IPS DF 4.7 (cell line): Measurements from ENCODE around the gene MPRIP.
"Not testable (repeated sequence)": the region's sequence is repeated elsewhere in the genome, so short reads cannot be mapped to it uniquely, and the experiment has no call there.

ENCODE experiments used
- DNase-seq: peaks from one replicate; pipeline ENCODE4 v3.0.0-alpha.2; 2013; ENCODE audit warnings: low spot score; ENCODE audit errors: extremely low read depth

The MPRIP gene

DNA sequence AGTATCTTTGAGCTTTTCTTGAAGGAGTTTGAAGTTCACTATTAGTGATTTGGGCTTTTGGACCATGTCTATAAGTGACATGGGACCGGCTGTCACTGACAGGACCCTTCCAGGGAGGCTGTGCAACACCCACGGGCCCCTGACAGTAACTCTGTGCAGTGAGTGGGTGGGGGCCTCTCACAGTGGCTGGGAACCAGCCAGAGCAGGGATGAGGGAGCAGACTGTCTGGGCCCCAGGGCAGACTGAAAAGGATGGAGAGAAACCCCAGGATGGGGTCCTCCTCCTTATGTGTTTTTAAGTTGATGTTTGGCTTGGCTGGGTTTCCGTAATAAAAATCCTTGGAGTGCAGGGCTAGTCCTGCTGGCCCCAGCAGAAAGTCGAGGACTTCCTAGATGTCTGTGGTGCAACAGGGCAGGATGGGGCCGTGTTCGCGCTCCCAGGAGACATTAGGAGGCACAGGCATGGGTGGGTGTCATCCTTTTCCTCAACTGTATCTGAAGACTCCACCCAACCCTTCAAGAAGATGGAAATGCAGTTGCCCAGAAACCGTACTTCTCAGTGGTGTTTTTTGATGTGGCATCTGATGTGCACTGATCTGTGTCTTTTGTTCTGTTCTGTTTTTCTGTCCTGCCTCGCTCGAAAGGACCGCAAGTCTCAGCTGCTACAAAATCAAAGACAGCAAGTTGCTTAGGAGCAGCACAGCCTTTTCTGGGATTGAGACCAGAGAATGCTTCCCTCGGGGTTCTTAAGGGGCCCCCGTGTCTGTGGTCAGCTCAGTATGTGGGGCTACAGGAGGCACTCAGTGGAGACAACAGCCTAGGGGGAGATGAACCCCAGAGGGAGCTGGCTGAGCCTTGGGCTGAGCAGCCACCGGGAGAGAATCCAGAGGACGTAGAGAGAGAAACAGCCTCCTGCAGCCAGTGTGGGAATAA, 139.7 kb downstream of the MPRIP start:
- no peak for DNase-seq

DNA sequence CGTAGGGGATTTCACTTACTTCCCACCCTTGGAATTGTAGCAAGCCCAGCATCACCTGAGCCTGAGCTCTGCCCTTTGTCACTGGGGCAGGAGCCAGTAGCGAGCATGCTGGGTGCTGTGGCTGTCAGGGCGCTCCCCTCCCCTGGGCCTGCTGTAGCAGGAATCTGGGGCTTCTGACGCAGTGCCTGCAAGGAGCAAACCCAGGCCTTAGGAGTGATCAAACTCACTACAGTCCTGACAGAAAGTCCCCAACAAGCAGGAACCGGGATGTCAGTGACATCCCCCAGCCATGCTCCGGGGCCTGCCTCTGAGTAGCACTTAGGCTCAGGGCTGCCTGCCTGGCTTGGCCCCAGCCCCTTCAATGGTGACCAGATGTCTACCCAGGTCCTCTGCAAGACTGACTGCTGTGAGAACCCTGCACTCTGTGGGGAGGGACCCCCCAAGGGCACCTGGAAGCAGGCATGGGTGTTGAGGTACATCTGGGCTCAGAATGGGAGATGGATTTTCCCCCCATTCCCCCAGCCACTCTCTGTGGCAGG, 140.4 kb downstream of the MPRIP start:
- DNase-seq = no peak

DNA sequence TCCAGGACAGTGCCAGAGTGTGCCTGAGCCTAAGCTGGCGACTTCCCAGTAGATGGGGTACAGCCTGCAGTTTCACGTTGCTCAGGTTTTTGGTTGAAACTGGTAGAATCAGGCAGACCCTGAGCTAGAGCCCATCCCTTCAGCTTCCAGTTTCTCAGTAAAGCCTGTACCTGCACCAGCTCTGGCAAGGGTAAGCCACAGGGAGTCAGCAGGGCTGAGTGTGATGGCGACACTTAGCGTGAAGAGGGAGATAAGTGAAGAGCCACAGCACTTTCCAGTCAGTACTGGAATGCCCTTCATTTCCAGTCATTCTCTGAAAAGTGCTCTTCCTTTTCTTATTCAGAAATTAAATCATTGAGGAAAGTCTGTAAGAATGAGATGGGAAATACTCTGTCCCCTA, 141.5 kb downstream of the MPRIP start:
- no peak for DNase-seq

DNA sequence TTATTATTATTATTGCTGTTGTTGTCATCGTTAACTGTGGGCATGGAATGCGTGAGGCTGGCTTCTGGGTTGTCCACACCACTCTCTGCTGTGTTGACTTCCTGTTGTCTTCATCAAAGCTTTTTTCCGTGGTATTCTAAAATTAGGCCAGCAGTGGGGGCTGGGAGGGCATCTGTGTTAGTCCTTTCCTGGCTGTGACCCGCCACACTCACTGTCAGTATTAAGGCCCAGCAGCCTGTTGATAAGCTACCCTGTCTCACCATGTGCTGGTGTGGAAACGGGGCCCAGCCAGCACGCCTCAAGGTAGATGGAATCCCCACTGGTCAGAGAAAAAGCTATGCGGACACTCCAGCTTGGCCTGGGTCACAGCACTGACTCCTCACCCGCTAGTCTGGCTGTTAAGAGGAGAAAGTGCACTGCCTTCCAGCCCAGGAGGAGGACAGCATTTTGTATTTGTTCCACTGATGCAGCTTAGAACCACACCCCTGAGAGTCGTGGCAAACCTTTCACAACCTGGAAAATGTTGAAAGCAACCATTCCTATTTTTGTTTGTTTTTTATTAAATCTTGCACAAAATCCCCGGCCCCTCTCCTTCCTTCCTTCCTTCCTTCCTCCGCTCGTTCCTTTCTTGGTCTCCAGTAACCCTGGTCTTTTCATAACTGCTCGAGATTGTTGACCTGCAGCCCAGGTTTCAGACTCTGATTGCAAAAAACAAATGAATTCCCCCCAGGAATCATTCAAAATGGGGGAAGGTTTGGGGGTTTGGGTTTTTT, 142.9 kb downstream of the MPRIP start:
- not testable (repeated sequence) for DNase-seq

DNA sequence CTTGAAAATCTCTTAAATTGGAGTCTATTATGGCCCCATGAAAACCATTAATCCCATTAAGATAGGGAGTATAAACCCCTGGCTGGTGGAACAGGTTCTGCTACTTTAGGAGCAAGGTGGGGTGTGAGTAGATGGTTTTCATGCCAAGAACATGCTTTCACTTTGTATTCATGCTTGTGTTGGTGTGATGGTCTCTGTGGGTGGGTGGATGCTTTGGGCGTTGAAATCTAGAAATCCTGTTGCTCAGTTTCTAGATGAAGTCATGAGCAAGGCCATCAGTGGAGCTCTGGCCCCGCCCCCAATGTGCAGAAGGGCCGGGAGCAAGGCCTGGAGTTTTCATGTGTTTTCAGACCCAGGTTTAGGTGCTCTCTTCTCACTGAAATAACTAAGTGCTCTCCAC, 143.8 kb downstream of the MPRIP start:
- no peak for DNase-seq

DNA sequence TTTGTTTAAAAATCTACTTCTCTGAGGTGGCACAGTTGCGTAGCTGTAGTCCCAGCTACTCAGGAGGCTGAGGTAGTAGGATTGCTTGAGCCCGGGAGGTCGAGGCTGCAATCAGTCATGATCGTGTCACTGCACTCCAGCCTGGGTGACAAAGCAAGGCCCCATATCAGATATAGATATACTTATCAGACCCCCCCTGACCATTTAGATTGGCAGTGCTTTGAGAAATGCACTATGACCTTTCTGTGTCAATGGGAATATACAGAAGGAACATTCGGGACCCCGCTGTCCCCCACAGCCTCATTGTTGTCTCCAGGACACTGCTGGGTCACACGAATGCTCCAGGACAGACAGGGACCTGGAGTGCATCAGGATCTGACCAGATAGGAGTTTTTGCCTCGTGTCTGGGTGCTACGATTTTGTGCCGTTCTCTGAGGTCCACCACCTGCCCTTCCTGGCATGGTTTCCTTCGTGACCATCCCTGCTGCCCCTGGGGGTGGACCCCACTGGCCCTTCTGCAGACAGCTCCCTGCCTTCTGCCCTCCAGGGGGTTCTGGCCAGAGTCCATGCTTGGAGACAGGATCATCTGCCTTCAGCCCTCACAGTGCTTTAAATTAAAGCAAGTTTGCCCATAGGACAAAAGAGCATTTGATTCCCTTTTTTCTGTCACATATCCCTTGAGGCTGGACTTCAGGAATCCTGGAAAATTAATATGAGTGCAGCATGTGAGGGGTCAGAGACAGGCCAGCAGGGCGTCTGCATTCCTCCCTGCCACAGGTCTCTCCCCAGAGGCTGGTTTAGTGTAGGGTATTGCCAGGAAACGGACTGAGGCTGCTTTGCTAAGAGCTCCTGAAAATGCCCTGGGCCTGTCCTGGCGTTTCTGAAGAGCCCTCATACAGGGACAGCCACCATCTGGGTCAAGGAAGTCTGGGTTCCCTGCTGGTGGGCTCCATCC, 144.6 kb downstream of the MPRIP start:
- DNase-seq = no peak

DNA sequence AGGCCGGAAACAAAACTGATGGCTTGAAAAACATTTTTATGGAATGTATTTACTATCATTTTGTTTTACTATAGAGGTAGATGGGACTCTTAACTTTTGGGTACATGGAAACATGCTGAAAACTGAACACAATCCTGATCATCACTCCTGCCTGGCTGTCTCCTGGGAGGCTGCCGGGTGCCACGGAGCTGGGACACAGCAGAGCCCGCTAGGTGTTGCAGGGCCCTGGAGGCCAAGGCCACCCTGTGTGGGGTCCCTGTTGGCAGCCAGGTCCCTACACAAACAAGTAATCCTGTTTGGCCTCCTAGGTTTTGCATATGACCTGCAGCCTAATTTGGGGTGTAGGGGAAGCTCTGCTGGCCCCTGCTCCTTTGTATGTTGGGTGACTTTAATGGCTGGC, 146.3 kb downstream of the MPRIP start:
- no peak for DNase-seq

DNA sequence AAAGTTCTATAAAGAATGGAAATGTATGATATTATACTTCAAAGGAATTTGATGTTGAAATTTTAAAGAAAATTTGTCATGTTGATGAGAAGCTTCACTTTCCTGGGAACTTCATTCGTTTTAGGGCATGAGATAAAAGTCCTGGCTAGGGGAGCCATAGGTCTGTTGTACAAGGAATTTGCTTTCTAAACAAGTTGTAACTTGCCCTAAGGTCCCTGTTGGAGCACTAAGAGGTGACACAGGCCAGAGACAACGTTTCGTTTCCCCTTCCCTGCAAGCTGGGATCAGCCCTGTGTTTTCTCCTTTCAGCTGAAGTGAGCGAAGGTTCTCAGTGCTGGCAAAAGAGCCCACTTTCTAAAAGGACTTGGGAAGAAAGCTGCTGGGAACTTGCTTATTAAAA, 147.3 kb downstream of the MPRIP start:
- DNase-seq = no peak

DNA sequence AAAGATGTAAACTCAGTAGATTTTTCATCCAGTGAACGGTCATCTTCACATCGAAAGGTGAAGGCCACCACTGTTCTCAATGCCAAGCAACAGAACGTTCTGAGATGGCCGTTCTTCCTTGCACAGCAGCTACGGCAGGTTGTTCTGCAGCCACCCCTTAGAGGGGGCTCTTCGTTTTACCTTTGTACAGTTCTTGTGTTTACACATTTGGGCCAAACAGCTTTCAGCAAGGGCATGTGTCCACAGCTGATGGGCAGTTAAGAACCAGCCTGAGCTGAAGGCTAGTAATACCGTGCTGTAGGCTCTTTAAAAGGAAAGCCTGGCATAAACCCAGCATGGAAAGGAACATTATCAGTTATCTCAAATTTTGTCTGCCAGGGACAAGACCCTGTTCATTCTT, 147.9 kb downstream of the MPRIP start:
- no peak for DNase-seq

DNA sequence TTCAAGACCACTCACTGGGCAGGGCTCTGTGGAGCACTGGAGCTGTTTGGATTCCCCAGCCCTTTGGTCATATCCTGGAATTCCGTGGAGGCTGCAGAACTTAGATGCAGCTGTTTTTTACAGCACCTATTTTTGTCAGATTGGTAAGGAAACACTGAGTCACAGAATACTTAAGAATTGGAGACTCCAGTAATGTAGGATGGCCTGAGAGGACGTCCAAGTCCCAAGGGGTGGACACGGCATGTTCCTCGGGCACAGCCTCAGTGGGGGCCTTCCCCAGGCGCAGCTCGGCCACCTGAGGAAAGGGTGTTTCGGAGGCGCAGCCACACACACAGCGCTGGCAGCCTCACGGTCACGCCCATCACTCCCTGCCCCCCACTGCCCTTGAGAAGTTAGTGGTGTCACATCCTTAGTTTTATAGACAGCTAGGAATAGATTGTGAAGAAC, 149.1 kb downstream of the MPRIP start:
- no peak for DNase-seq

DNA sequence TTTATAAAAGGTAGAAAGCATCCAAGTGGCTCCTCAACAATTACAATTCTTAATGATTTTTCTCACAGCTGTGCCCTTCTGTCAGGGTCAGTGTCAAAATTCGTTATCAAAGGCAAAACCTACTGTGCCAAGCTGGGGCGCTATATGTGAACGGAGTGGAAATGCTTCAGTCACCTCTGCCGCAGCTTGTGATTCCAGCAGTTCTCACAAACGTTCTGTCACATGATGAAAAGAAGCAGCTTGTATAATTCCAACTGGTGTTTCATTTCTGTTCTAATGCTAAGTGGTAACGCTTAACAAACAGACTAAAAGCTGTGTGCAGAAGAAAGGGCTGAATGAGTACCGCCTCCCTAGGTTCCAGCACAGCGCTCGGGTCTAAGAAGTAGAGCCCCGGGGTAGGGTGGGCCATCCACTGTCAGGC, 149.7 kb downstream of the MPRIP start:
- DNase-seq = no peak

DNA sequence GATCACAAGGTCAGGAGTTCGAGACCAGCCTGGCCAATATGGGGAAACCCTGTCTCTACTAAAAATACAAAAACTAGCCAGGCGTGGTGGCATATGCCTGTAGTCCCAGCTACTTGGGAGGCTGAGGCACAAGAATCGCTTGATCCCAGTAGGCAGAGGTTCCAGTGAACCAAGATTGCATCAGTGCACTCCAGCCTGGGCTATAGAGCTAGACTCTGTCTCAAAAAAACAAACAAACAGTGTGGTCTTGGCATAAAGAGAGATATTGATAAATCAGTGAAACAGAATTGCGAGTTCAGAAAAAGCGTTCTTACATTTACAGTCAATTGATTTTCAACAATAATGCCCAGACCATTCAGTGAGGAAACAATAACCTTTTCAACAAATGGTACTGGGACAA, 153.2 kb downstream of the MPRIP start:
- not testable (repeated sequence) for DNase-seq

DNA sequence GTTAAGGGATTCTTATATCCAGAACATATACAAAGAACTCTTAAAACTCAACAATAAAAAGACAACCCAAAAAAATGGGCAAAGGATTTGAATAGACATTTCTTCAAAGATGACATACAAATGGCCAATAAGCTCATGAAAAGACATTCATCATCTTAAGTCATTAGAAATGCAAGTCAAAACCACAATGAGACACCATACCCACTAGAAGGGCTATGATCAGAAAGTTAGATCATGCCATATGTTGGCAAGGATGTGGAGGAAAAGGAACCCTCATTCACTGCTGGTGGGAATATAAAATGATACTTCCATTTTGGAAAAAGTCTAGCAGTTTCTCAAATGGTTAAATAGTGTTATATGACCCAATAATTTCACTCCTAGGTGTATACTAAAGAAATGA, 154.5 kb downstream of the MPRIP start:
- DNase-seq = no peak

DNA sequence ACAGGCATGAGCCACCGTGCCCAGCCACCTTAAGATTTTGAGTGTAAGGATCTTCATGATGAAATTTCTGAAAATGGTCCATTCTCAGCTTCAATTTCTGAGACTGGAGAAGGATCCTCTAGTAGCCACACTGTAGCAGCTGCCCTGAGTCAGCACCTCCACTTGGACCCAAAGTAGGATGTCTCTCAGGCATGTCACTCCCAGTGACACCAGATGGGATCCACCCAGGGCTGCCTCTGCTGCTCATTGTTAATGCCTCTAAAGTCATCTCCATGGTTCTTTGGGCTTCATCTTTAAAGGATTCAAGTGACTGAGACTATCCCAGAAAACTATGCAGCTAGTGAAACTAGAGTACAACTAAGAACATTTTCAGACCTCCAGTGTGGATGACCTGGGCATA, 156.0 kb downstream of the MPRIP start:
- DNase-seq = no peak

DNA sequence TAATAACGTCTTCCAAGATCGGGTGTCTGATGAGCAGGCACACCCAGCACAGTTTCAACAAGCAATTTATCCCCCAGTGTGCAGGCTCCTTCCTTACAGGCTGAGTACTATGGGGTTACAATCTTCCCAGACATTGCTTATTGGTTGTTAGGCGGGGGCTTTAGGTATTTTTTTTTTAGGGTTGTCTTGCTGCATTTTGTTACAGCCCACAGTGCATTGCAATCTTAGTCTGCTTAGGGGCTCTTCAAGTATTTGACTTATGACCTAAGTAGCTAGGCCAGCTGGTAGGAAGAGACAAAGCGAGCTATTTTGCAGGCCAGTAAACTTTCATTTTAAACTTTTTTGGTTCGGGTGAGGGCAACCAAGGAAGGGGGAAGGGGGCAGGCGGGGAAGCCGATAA, 158.1 kb downstream of the MPRIP start:
- DNase-seq = no peak

DNA sequence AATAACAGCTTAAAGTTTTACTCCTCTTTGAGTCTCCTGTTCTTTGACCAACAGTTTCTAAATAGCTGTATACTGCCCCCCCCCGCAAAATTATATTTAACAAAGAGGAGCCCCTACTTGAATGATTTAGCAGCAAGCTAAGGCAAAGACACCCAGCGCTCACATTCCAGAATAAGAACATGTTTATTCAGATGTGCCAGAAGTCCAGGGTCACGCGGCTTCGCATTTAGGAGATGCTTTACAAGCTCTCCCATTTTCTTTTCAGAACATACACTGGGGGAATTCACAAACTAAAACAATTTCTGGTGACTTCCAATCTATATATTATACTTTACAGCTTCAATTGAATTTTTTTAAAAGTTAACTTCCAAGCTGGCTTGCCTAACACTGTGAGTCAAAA, 158.6 kb downstream of the MPRIP start:
- no peak for DNase-seq

DNA sequence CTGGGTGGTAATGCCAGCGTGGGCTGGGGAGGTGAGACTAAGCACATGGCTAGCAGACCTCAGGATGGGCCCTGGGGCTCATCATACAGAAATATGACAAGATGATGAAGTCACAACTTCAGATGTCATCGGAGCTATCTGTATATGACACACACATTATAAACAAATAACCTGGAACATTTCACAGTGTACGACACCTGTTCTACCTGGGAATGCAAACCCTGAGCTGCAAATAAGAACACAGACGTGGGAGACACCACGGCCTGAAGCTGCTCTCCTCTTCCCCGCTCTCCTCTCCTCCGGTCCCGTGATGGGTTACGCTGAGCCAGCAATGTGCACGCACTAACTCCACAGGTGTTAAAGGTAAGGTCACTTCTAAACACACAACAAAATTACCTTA, 159.0 kb downstream of the MPRIP start:
- no peak for DNase-seq

DNA sequence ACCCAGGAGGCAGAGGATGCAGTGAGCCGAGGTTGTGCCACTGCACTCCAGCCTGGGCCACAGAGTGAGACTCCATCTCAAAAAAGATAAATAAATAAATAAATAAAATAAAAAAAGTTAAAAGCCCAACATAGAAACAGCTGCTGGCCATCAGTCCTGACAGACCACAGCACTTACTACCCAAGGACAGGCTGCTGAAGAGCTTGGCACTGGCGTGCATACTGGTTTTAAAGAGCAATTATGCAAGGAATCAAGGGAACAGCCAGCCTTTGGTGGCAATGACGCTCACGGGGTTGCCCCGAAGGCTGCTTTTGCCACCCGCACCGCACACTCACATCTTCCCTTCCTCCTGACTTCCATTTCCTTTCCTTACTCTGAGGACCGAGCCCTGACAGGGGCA, 159.7 kb downstream of the MPRIP start:
- no peak for DNase-seq

DNA sequence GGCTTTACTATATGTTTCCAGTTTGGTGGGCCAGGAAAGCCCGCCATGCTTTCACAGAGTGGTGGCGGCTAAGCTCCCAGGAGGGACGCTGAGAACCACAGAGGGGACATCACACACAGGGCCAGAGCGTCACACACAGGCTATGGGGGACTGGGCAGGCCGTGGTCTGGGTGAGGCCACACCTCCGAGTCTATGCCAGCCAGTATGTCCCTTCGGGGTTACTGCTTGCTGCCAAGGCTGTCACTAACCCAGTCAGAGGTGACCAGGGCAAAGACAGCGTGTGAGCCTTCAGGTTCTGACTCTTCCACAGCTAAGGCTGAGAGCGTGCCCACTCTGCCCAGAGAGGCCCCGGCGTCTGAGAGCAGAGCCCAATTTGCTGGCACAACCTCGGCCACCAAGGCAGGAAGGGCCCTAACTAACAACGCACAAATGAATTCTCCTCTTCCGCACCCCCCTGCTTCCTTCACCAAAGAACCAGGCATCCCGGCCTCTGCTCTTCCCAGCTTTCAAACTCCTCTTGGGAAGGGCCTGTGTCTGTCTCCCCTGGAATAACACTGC, 161.0 kb downstream of the MPRIP start:
- DNase-seq = no peak

DNA sequence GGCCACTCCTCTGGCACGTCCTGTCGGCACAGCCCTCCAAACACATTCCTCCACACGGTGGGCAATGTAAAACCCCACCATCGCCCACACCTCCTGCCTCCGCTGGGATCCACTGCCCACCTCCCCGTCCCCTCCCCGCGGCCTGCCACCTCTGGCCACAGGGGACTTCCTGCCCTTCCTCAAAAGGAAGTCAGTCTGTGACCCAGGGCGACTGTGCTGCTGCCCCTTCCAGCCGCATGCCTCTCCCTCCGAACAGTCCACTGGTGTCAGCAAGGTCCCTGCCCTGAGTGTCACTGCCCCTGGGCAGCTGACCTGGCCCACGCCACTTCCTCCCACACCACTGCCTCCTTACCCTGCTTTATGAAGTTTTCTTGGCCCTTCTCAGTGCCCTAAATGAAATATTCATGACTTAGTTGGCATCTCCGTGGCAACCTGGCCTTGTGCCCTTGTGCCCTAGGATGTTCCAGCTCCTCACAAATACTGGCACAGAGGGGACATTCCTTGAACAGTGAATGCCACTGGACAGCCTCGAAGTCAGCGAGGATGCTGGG, 161.9 kb downstream of the MPRIP start:
- no peak for DNase-seq
